Forelimb muscle (tissue), 1 donor: ENCODE results near the gene OBSL1. TPM values are rescaled to one million over a fixed set of nuclear protein-coding genes. Genes with fewer than 3 reads are reported as not detected.

ENCODE experiments used
- DNase-seq: peaks from one replicate; pipeline ENCODE4 v3.0.0-alpha.2; 2013; ENCODE audit warnings: low read depth
- polyA plus RNA-seq: library from polyadenylated mRNA; unstranded; fragments of 120-200 nt; gene quantifications from one replicate; pipeline ENCODE4 v1.2.1, GENCODE V29; 2013; ENCODE audit not compliant: insufficient read length

OBSL1 gene
- polyA plus RNA-seq, 1 donor = 138 TPM

GRCh38 chr2:219531639-219532377 is 39.5 kb downstream of the OBSL1 start:
- DNase-seq = no peak

GRCh38 chr2:219530048-219530963 is 41.0 kb downstream of the OBSL1 start:
- DNase-seq = peak; percentile 69

GRCh38 chr2:219527472-219527871 is 43.9 kb downstream of the OBSL1 start:
- no peak for DNase-seq

GRCh38 chr2:219527076-219527394 is 44.3 kb downstream of the OBSL1 start:
- no peak for DNase-seq

GRCh38 chr2:219526320-219527075 is 44.8 kb downstream of the OBSL1 start:
- no peak for DNase-seq

- no peak for DNase-seq
Observed at GRCh38 chr2:219525533-219526232, 45.7 kb downstream of the OBSL1 start.

- DNase-seq = no peak
Observed at GRCh38 chr2:219524817-219525216, 46.5 kb downstream of the OBSL1 start.

- no peak for DNase-seq
Observed at GRCh38 chr2:219523031-219523671, 48.2 kb downstream of the OBSL1 start.

GRCh38 chr2:219522111-219523030 is 49.0 kb downstream of the OBSL1 start:
- no peak for DNase-seq

- no peak for DNase-seq
Observed at GRCh38 chr2:219521066-219521880, 50.1 kb downstream of the OBSL1 start.

GRCh38 chr2:219520079-219520478 is 51.3 kb downstream of the OBSL1 start:
- no peak for DNase-seq

GRCh38 chr2:219519526-219519916 is 51.8 kb downstream of the OBSL1 start:
- no peak for DNase-seq

- DNase-seq = no peak
Observed at GRCh38 chr2:219517954-219518778, 53.2 kb downstream of the OBSL1 start.

GRCh38 chr2:219516888-219517287 is 54.5 kb downstream of the OBSL1 start:
- DNase-seq = no peak

GRCh38 chr2:219515874-219516629 is 55.3 kb downstream of the OBSL1 start:
- DNase-seq = no peak

- no peak for DNase-seq
Observed at GRCh38 chr2:219514836-219515235, 56.5 kb downstream of the OBSL1 start.

GRCh38 chr2:219514196-219514761 is 57.1 kb downstream of the OBSL1 start, which contains the start of gene ASIC4:
ASIC4 (plus strand) TSS chr2:219514482; CDS start chr2:219514725, 243 bp downstream.
- no peak for DNase-seq
